NCI-H1105 (cell line): ENCODE results near the gene THAP11.
"Not testable (repeated sequence)": the region's sequence is repeated elsewhere in the genome, so short reads cannot be mapped to it uniquely, and the experiment has no call there.

ENCODE experiments used
- DNase-seq: peaks from one replicate; lab custom pipeline; 2025; lab: John Stamatoyannopoulos, UW

The THAP11 gene

GRCh38 chr16:67862623-67863583 is 20.8 kb downstream of the THAP11 start:
- no peak for DNase-seq

DNA sequence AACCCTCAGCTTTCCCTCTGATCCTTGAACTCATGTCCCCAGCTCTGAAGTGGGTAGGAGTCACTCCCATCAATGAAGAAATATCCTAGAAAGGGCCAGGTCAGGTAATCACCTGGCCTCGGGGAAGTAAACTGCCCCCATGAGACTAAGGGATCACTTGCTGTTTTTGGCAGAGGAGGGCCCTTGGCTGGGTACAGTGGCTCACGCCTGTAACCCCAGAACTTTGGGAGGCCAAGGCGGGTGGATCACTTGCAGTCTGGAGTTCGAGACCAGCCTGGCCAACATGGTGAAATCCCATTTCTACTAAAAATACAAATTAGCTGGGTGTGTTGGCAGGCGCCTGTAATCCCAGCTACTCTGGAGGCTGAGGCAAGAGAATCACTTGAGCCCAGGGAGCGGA is 21.9 kb downstream of the THAP11 start:
- DNase-seq, result not testable (repeated sequence)

DNA sequence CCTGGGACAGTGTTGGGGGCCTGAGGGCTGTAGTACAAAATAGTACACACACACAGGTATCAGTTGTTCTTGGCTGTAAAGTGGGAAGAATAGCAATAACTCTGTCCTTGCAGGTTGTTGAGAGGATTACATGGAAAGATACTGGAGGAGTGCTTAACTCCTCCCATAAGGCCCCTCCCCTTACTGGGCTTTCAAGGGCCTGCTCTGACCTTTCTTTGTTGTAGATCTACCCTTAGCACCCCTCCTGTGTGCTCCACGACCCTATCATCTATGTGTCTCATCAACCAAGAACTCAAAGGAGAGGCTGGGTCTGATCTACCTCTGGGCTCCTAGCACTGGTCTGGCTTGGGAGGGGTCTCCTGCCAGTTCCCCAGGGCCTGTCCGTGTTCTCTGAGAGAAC is 22.5 kb downstream of the THAP11 start:
- no peak for DNase-seq

DNA sequence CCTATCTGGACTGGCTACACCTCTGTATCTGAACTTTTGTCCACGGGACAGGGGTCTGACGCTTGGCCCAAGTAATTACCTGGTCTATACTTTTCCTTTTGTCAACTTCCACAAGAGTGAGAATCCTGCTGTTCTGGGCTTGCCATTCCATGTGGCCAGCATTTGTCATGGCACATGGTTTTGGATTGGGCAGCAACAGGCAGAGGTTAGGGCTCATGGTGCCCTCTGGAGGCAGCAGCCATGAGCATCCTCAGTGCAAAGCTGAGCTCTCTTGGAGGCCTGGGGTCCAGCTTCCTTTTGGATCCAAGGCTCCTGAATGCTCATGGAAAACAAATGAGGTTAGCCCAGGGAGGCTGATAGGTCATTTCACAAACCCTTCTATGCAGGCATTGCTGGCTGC is 23.2 kb downstream of the THAP11 start:
- no peak for DNase-seq

GRCh38 chr16:67868290-67868689 is 26.2 kb downstream of the THAP11 start:
- no peak for DNase-seq

DNA sequence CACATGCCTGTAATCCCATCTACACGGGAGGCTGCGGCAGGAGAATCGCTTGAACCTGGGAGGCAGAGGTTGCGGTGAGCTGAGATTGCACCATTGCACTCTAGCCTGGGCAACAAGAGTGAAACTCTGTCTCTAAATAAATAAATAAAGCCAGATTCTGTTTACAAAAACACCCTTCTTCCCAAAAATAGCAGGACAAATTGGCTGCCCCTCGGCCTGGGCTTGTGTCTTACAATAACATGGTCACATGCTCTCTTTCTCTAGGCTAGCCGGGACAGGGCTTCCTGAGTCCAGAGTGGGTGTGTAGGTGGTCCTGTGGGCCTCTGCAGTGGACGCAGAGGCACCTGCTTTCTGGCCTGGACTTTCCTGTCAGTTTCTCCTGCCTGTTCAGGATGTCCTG is 27.5 kb downstream of the THAP11 start:
- no peak for DNase-seq

DNA sequence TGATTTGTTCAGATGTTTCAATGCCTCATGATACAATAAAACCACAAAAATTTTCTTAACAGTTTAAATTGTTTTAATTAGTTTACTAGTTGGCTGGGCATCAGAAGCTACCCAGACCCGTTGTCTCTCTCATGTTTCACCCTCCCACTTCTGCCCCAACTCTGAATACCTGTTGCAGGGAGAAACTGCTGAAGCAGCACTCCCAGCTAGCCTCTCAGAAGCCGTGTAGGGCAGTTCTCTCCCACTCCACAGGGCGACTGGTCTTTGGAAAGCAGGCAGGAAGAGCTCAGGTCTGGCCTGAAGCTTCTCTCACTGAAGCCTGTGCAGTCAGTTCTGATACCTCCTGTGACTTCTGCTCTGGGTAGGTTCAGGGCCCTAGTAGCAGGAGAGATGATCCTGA is 29.1 kb downstream of the THAP11 start:
- no peak for DNase-seq

- no peak for DNase-seq
Observed at GRCh38 chr16:67872131-67872630, 30.1 kb downstream of the THAP11 start.

- peak; percentile 42 for DNase-seq
Observed at GRCh38 chr16:67872631-67873434, 30.7 kb downstream of the THAP11 start, which contains the start of gene EDC4. Gene EDC4, plus strand, starts transcription at chr16:67873052. Its CDS starts 210 bp downstream, at chr16:67873262.

DNA sequence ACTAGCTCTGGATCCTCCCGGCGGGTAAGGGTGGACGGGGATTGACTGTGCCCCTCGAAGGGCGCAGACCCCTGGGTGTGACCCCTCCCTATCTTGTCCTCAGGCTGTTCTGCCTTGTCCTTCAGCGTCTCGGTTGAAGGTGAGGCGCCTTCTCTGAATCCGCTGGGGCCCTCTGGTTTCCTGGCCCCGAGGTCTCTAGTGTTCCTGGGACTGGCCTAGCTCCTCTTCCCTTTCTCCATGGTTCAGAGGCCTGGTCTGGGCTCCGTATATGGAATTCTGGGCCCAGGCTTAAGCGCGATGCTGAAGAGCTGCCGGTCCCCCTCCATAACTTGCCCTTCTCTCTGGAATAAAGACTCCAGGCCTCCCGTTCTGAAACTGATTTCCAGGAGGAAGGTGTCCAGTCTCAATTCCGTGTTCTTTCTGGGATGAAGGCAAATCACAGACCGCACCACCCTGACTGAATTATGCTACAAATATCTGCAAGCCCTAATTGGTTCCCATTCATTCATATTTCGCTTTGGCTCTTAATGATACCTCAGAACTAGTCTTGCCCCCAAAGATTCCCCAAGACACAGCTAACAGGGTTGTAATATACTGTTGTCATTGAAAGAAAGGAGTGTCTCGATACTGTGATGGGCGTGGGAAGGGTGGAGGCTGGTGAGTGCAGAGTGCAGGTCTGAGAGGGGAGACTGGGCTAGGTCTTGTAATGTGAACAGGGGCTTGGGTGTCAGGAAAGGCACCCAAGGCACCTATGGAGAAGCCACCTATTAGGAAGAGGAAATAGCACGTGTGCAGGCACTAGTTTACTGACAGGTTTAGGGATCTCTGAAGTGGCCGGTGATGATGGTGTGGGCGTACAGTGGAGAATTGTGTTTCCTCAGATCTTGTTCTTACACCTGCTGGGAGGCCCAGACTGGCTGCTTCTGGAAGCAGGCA is 31.6 kb downstream of the THAP11 start:
- DNase-seq, result no peak

DNA sequence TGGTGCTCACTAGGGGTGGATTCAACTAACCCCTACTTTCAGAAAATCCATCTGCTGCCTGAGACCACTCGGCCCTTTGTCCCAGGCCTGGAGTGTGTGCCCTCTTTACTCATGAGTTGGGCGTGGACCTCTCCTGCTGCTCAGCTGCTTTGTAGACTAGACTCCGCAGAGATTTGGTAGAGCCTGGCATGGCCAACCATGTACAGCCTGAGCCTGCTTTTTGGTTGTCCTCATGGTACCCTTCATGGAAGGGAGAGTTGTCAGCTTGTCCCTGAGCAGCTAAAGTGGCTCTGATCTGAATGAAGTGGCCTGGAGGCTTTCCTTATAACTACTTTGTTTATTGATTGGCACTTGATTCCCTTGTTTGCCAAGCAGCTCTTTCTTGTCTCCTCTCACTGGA is 32.3 kb downstream of the THAP11 start:
- DNase-seq, result no peak

DNA sequence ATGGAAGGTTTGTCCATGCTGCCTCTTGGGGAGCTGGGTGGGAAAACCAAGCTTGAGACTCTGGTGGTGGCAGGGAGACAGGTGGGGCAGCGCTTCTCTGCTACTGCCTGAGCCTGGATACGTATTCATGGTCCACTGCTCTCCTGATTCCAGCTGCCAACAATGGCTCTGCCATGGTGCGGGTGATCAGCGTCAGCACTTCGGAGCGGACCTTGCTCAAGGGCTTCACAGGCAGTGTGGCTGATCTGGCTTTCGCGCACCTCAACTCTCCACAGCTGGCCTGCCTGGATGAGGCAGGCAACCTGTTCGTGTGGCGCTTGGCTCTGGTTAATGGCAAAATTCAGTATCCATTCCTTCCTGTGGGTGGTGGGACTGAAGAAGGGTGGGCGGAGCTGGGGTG is 34.9 kb downstream of the THAP11 start:
- DNase-seq, result no peak

GRCh38 chr16:67878232-67878631 is 36.1 kb downstream of the THAP11 start:
- no peak for DNase-seq

- no peak for DNase-seq
Observed at GRCh38 chr16:67878846-67879245, 36.7 kb downstream of the THAP11 start.

- no peak for DNase-seq
Observed at GRCh38 chr16:67879462-67879861, 37.3 kb downstream of the THAP11 start.

DNA sequence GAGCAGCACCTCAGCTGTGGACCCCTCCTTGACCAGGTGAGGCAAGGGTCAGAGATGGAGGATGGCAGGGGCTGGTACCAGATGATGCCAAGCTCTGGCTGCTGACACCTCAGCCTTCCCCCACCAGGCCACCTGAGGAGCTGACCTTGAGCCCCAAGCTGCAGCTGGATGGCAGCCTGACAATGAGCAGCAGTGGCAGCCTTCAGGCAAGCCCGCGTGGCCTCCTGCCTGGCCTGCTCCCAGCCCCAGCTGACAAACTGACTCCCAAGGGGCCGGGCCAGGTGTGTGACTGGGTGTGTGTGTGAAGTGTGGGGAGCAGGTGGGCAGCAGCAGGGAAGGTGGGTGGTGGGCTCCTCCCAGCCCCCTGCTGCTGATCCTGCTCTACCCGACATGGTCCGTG is 37.8 kb downstream of the THAP11 start:
- no peak for DNase-seq

DNA sequence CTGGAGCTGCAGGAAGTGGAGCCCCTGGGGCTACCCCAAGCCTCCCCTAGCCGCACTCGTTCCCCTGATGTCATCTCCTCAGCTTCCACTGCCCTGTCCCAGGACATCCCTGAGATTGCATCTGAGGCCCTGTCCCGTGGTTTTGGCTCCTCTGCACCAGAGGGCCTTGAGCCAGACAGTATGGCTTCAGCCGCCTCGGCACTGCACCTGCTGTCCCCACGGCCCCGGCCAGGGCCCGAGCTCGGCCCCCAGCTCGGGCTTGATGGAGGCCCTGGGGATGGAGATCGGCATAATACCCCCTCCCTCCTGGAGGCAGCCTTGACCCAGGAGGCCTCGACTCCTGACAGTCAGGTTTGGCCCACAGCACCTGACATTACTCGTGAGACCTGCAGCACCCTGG is 38.5 kb downstream of the THAP11 start:
- DNase-seq, result no peak

GRCh38 chr16:67881621-67882161 is 39.6 kb downstream of the THAP11 start:
- no peak for DNase-seq

DNA sequence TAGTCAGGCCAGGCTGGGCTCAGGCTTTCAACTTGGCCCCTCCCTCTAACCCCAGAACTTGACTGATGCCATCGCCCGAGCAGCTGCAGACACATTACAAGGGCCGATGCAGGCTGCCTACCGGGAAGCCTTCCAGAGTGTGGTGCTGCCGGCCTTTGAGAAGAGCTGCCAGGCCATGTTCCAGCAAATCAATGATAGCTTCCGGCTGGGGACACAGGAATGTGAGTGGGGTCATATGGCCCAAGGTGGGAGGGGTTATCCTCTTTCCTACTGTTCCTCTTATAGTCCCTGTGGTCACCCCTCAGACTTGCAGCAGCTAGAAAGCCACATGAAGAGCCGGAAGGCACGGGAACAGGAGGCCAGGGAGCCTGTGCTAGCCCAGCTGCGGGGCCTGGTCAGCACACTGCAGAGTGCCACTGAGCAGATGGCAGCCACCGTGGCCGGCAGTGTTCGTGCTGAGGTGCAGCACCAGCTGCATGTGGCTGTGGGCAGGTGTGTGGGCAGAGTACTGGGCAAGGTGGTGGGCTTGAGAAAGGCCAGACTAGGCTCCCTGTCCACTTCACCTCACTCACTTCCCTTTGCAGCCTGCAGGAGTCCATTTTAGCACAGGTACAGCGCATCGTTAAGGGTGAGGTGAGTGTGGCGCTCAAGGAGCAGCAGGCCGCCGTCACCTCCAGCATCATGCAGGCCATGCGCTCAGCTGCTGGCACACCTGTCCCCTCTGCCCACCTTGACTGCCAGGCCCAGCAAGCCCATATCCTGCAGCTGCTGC is 40.4 kb downstream of the THAP11 start:
- no peak for DNase-seq

GRCh38 chr16:67883146-67883871 is 41.2 kb downstream of the THAP11 start:
- no peak for DNase-seq
